Measurements from ENCODE around the gene CREBRF. TPM values are rescaled to one million over a fixed set of nuclear protein-coding genes. Genes with fewer than 3 reads are reported as not detected.

CREBRF gene
- total and polyA plus RNA-seq, 2 donors (not counting 3 experiments of a cell fraction or from before 2014, with no cell fraction given), result 2.7 to 8.8 TPM

DNA sequence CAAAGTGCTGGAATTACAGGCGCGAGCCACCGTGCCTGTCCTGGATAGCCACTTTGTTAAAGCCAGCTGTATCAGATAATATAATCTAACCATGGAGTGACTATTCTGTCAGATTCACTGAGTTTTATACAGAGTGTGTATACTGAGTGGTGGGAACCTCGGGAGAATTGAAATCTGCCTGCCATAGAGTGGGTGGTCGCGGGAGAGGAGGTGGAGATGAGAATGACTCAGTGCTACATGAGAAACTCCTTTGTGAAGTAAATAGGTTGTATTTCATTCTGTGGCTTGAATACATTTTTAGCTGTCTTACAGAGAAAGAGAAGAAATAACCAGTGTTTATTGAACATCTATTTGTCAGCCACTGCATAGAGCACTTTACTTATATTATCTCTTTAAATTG, 46.1 kb upstream of the CREBRF start:
- Histone ChIP-seq H3K9me3 (replicated peaks; ENCODE audit: control insufficient read depth, insufficient read depth, low read length) (no peaks in the 10 kb centered on the region), H3K79me2 (ENCODE audit: control insufficient read depth, insufficient read depth, low read length) (peaks cover 56% of the 10 kb centered on the region), H3K27ac (ENCODE audit: insufficient read depth, low read depth, low read length) (peak overlapping the region; percentile 17), H3K27me3 (ENCODE audit: control insufficient read depth in 2 of 2, insufficient read depth in 2 of 2, low read length in 2 of 2) (no peaks in the 10 kb centered on the region), H2AFZ (ENCODE audit: low read depth, low read length) (no peak overlapping the region), H3K9ac (replicated peaks; ENCODE audit: extremely low read depth, insufficient read depth, low read length) (no peak overlapping the region), H3K9me1 (replicated peaks; ENCODE audit: control insufficient read depth, extremely low read depth, insufficient read depth, low read length) (no peaks in the 10 kb centered on the region), H3K4me3 (replicated peaks in 1 of 3; ENCODE audit: insufficient read depth in 1 of 3, low read depth in 1 of 3, low read length in 3 of 3) (no peak overlapping the region), H3K4me2 (ENCODE audit: insufficient read depth, low read length) (no peak overlapping the region), H3K4me1 (ENCODE audit: control insufficient read depth, extremely low read depth, insufficient read depth, low read length) (peaks cover 2% of the 10 kb centered on the region), H4K20me1 (replicated peaks; ENCODE audit: control insufficient read depth, extremely low read depth, insufficient read depth, low read length) (peaks cover 2% of the 10 kb centered on the region), H3K36me3 (ENCODE audit: control insufficient read depth in 2 of 2, extremely low read depth in 1 of 2, insufficient read depth in 2 of 2, low read length in 2 of 2) (no peaks in the 10 kb centered on the region)
- FAIRE-seq (no peak), DNase-seq (ENCODE audit: low read depth, low spot score) (peak; percentile 31)
- no TSS peak for BruUV-seq (replicated peaks)
- TF ChIP-seq CTCF (IDR thresholded peaks at IDR 0.05; ENCODE audit: extremely low read depth in 1 of 2, insufficient read depth in 1 of 2, low read depth in 1 of 2, low read length in 2 of 2), result no peak
- no peak for TF ChIP-seq GATA2 (IDR thresholded peaks at IDR 0.05; ENCODE audit: insufficient read depth, insufficient read length, low read depth, low read length)
- TF ChIP-seq, protein P1, sequence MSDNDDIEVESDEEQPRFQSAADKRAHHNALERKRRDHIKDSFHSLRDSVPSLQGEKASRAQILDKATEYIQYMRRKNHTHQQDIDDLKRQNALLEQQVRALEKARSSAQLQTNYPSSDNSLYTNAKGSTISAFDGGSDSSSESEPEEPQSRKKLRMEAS (IDR thresholded peaks at IDR 0.05; ENCODE audit: insufficient read depth, insufficient read length), result no peak
- CTCF ChIA-PET, result interaction anchor here (0.6 to 2.4 kb wide), 26 partner anchors 8 to 322 kb away, joined by 3 to 19 read pairs (median 5); partner anchors contain the start of gene ATP6V0E1
- dilution Hi-C loops (cut with MboI; ENCODE audit: extremely low pct_ligation_motif_present, low sequenced_read_pairs), result no loop called here
- intact Hi-C loops (cut with micrococcal nuclease), result loop anchor here (1.0 kb wide), 4 partner anchors 47 to 274 kb away; partner anchors contain the start of gene BNIP1
- POLR2A ChIA-PET, result interaction anchor here (1.0 kb wide), 1 partner anchor 26 kb away, joined by 3 read pairs; no protein-coding TSS in a partner anchor
